NCI-H345 treated with DMSO at 0.1 percent for 48 hours (cell line): ENCODE results near the gene ACTL7B.
A peak's percentile ranks its signal among the peaks of the same experiment; 100 is the strongest.
"Not testable (repeated sequence)": the region's sequence is repeated elsewhere in the genome, so short reads cannot be mapped to it uniquely, and the experiment has no call there.

Source experiments
- DNase-seq: peaks from one replicate; lab custom pipeline; 2025; ENCODE audit not compliant: unreplicated experiment; lab: John Stamatoyannopoulos, UW

Gene ACTL7B, protein sequence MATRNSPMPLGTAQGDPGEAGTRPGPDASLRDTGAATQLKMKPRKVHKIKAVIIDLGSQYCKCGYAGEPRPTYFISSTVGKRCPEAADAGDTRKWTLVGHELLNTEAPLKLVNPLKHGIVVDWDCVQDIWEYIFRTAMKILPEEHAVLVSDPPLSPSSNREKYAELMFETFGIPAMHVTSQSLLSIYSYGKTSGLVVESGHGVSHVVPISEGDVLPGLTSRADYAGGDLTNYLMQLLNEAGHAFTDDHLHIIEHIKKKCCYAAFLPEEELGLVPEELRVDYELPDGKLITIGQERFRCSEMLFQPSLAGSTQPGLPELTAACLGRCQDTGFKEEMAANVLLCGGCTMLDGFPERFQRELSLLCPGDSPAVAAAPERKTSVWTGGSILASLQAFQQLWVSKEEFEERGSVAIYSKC

DNA sequence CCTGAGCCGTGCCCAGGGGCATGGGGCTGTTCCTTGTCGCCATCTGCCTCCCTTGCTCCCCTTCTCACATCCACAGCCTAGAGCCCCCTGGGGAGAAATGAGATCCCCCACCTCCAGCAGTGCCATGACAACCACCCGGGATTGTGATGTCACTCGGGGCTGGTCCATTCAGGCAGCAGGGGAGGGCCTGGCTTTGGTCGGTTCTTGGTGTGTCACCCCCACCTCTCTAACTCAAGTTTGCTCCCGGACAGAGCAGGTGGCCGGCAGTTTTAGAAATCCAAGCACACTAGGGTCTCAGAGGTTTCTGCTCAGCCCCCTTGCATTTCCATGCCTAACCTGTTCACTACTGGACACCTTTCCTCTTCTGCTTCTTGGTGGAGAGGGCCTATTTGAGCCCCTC, at the start of gene ACTL7B:
Gene ACTL7B, minus strand, starts transcription at position 99 of the 400 bp plus-strand sequence. Its CDS starts 56 bp downstream, at position 43.
- DNase-seq, result no peak

DNA sequence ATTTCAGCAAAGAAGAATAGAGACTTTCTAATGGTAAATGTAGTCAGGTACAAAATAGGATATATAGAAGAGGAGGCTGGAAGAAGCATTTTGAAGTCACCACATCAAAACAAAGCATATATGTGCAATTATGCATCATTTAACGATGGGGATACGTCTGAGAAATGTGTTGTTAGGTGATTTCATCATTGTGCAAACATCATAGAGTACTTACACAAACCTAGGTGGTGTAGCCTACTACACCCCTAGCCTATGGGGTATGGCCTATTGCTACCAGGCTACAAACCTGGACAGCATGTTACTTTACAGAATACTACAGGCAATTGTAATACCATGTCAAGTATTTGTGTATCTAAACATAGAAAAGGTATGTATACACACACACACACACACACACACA, 49.7 kb upstream of the ACTL7B start:
- DNase-seq, result no peak

DNA sequence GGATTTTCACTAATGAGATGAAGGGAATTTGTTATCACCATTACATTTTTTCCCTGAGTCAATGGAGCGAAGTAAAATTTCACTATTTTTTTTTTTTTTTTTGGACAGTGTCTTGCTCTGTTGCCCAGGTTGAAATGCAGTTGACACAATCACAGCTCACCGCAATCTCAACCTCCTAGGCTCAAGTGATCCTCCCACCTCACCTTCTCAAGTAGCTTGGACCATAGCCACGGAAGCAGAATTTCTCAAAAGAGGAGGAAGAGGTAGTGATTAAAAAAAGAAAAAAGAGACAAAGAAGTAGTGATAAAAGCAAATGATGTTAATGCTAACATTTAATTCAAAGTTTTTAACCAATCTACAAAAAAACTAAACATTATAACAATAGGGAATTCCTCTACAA, 48.4 kb upstream of the ACTL7B start:
- DNase-seq, result no peak

DNA sequence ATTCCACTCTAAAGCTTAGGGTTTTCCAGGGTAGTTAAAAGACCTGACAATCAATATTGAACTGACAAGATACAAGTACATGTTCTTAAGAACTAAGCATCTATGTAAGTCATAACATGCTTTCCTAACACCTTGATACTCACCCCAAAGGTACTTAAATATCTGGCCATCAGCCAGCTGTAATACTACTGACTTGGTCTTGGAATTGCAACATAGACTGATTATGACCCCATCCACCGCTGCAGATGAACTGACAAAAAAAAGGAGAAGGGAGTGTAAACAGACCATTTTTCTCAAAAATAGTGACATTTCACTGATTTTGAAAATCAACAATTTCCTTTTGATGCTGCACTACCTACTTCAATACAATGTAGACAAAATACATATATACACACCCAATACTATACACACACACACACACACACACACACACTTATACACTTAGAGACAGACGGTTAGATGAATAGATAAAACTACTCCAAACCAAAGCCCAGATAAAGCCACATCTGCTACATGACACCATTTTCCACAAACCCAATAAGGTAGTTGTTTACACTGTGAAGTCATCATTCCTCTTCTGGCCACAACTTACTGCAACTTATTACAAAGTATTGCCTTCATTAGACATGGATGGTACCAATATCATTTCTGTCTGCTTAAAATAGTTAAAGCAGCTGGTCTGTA, 47.8 kb upstream of the ACTL7B start:
- DNase-seq, result no peak

DNA sequence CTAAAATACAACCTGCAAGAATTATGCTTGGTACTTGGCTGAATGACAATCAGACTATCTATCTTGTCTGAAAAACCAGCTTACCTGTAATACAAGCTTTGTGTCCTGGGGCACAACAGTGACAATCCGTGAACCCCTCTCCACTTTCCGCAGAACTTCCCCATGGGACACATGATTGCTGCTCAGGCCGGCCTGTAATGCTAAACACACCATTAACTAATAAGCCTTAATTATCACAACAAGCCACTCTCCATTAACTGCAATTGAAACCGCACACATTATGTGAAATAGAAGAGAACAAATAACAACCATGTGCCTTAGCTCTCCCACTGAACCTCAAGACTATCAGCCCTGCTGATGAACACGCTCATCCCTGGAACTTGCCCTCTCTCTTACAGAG, 44.4 kb upstream of the ACTL7B start:
- DNase-seq, result no peak

DNA sequence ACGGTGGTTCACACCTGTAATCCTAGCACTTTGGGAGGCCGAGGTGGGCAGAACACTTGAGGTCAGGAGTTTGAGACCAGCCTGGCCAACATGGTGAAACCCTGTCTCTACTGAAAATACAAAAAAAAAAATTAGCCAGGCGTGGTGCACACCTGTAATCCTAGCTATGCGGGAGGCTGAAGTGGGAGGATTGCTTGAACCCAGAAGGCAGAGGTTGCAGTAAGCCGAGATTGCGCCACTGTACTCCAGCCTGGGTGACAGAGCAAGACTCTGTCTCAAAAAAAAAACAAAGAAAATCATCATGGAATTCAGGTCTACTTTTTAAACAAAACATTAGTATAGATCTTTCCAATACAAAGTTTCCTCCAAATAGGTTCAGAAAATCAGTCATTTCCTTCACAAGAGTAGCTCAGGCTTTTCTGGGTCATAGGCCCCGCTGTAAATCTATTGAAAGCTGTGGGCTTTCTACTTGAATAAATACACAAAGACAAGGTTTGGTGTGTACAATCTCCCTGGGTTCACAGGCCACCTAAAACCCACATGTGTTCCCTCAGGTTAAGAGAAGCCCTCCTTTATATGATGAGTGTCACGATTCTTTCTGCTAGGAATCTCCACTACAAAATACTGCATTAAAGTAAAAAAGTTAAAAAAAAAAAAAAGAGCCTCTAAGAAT, 43.4 kb upstream of the ACTL7B start:
- DNase-seq, result not testable (repeated sequence)

DNA sequence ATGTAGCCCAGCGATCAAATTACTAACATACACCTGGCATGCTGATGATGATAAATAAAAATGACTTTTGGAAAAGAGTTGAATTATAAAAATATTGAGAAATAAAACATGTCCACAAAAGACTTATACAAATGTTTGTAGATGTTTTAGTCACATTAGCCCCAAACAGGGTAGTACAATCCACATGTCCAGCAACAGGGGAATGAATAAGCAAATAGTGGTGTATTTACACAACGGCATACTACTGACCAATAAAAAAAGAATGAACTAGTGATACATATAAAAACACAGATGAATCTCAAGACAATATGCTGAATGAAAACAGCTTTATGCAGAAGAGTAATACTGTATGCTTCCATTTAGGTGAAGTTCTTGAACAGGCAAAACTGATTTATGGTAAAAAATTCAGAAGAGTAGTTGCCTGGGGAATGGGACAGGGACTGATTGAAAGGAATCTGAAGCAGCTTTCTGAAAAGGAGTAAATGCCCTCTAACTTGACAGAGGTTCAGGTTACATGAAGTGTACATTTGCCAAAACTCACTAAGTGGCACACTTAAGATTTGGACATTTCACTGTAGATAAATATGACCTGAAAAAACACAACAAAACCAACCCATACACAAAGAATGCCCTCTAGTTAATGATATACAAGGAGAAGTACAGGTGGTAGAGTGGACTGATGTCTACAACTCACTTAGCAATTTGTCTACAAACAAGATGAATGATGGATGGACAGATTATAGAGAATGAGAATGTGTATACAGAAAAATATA, 41.7 kb upstream of the ACTL7B start:
- no peak for DNase-seq

DNA sequence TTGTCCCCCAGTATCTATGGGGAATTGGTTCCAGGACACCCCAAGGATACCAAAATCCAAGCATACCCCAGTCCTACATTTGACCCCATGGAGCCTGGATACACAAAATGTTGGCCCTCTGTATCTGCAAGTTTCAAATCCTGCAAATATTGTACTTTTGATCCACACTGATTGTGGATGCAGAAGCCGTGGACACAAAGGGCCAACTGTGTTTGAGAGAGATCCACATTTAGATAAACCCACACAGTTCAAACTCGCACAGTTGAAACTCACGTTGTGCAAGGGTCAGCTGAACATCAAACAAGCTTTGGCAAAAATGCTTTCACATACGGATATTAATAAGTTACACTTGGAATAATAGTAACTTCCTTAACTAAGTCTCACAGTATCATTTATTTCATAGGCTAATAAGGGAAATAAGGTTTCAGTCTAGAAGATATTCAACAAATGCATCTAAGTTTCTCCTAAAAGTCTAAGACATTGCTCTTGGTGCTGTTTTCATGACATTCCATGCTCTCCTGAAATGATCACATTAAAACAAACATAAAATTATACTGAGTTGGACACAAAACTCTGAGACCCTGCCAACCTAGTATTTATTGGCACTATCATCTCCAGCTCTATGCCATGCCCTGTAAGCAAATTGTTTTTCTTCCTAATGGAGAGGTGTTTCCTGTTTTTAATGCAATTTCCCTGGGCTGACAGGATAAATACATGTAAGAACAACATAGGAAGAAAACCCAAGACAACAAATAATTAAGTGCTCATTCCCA, 38.6 kb upstream of the ACTL7B start:
- no peak for DNase-seq

DNA sequence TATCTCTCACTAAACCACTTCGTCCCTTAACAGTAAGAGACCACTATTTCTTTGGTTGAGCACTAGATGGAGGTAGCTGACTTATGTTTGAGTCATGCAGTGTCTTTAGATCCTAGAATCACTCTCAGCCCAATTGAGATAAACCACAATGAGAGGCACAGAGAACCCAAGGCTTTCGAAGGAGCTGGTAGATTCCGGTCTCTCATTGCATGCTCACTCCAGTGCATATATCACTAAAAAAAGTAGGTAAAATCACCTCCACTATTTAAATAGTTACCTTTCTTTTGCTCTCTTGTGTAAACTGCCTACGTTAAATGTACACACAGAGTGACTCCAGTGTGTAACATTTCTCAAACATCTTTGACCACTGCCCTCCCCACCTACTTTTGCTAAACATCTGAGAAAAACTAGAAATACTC, 33.9 kb upstream of the ACTL7B start:
- DNase-seq, result no peak

DNA sequence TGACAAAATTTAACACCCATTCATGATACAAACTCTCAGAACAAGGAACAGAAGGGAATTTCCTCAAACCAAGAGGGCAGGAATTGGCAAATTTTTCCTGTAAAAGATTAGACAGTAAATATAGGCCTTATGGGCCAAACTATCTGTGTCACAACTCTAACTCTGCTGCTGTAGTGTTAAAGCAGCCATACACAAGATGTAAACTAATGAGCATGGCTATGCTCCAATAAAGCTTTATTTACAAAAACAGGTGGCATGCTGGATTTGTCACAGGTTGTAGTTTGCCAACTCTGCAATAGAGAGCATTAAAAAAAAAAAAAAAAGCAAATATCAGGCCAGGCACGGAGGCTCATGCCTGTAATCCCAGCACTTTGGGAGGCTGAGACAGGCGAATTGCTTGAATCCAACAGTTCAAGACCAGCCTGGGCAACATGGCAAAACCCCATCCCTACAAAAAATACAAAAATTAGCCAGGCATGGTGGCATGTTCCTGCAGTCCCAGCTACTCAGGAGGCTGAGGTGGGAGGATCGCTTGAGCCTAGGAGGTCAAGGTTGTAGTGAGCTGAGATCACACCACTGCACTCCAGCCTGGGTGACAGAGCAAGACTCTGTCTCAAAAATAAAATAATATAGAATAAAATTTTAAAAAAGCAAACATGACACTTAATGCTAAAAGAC, 30.9 kb upstream of the ACTL7B start:
- not testable (repeated sequence) for DNase-seq

DNA sequence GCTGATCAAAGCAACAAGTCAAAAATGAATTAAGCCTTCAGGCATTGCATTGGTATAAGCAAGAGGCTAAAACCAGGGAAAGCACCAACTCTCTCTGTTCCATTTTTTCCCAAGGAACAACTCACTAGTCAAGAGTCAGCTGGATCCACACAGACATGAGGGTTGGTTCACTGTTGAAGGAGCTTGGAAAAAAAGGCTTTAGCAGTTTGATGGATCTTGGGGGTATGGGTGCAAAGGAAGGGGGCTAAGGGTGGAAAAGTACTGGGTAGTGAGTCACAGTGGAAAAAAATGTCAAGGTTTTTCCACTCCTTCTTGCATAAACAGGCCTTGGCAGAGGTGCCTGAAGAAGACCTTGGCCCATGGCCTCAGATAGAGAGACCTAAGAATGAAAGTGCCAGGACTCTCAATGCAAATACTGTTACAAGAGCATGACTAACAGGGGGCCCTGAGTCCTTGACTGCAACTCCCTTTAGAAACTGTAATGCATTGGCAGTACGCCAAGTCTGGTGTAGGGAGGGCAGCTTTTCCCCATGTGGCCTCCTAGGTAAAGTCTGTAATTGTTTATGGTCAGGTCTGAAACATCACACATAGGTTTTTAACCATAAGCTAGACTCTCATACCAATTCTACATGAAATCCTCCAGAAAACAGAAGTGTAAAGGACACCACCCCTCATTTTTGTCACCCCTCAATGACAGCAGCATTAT, 30.0 kb upstream of the ACTL7B start:
- DNase-seq, result peak; percentile 93

DNA sequence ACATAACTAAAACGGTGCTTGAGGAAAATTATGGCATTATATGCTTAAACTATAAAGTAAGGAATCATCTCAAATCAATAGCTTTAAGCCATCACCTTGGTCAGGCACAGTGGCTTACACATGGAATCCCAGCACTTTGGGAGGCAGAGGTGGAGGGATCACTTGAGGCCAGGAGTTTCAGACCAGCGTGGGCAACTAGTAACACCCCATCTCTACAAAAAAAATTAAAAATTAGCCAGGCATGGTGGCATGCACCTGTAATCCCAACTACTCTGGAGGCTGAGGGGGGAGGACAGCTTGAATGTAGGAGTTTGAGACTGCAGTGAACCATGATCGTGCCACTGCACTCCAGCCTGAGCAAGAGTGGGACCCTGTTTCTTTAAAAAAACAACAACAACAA, 28.9 kb upstream of the ACTL7B start:
- no peak for DNase-seq

DNA sequence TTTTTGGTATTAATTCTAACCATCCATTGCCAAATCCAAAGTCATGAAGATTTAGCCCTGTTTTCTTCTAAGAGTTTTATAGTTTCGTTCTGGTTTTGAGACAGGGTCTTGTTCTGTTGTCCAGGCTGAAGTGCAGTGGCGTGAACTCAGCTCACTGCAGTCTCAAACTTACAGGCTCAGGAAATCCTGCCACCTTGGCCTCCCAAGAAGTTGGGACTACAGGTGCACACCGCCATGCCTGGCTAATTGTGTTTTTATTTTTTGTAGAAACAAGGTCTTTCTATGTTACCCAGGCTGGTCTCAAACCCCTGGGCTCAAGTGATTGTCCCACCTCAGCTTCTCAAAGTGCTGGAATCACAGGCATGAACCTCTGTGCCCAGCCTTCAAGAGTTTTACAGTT, 27.3 kb upstream of the ACTL7B start:
- no peak for DNase-seq

DNA sequence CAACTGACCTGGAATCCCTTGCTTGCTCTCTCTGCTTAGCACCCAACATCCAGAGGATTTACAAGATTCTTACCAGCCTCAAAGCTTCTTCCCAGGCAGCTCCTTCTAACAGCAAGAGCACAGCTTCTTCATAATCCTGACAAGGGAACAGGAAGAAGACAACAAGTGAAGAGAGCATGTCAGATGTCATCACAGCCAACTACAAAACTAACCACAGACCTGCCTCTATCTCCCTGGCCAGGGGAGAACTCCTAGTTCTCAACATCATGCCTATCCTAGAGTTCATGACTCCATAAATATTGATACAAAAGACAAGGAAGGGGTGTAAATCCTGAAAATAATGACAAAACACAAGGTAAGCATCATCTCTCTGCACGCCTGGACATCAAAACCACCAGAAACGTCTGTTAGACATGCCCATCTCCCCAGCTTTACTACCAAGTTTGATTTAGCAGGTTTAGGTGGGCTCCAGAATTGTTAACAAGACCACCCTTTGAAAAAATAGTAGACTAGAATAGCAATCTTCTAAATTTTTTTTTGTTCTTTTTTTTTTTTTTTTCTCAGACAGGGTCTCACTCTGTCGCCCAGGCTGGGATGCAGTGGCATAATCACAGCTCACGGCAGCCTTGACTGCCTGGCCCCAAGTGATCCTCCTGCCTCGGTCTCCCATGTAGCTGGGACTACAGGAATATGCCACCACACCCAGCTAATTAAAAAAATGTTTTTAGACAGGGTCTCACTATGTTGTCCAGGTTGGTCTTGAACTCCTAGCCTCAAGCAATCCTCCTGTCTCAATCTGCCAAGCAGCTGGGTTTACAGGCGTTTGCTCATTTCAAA, 26.5 kb upstream of the ACTL7B start:
- no peak for DNase-seq

DNA sequence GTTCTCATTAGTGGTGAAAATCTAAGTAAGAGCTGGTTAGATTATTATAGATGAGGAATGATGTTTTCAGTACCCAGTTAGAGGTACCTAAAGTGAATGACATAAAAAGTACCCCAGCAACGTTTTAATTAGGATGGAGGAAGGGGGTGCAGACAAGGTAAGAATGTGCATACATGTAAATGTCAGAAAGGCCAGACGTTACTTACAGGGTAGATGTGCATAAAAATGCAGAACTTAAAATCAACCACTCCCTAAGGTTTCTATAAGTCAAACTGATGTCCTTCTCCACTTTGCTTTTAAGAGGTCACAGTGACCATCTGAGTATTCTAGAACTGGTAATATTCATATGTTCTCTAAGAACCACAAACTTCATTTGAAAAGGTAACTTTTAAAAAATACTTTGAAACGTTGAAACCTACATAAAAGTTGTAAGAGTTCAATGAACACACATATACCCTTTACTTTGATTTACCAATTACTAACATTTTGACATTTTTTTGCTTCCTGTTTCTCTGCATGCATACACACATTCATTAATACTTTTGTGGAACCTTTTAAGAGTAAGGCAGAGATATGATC, 25.0 kb upstream of the ACTL7B start:
- no peak for DNase-seq

DNA sequence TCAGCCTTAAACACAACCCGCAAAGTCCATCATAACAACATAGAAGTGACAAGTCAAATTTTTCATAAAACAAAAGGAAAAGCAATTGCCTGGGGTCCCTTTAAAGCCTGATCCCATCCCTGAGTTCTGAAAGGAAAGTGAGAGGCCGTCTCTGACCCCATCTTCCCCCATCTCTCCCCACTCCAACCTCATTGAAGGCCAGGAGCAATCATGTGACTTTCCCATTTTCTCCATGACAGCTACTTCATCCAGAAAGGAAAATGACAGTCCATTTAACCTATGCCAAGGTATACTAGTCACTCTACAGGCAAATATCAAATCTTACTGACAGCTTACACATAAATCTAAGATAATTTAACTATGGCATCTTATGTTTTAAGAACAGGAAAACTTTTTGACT, 21.7 kb upstream of the ACTL7B start:
- DNase-seq, result no peak

DNA sequence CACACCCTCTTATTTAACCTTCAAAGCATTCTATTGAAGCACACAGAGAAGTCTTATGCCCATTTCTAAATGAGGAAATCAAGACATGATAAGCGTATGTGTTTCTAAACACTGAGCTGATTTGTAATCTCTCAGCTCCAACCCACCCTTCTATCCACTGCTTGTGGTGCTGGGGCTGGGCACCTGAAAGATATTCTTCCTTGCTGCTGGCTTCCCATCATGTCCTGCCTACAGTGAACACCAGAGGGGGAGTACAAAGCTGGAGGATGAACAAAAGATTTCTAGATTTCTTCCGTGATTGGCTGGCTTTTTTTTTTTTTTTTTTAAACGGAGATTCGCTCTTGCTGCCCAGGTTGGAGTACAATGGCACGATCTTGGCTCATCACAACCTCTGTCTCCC, 20.6 kb upstream of the ACTL7B start:
- no peak for DNase-seq
